OCI-LY3 (cell line): Measurements from ENCODE around the gene GATA2.

ENCODE experiments used
- H2AFZ ChIP-seq: fragments of 200-600, 300-600 bp; shearing (Covaris generic); 2 replicates; pipeline ENCODE4 v1.6.0; 2014; ENCODE audit warnings: antibody characterized with exemption, low read depth, low read length
- H3K27ac ChIP-seq: fragments of 200-600, 300-600 bp; sonication (generic); 2 replicates; pipeline ENCODE4 v1.5.1; 2014; ENCODE audit warnings: mild to moderate bottlenecking, low read length, moderate library complexity, mixed read lengths
- H3K27me3 ChIP-seq: fragments of 200-600, 300-600 bp; sonication (generic); 2 replicates; pipeline ENCODE4 v1.6.1; 2014; ENCODE audit warnings: low read depth, low read length, mixed read lengths
- H3K36me3 ChIP-seq: fragments of 200-600, 300-600 bp; sonication (generic); replicated peaks from 2 replicates; pipeline ENCODE3; 2014; ENCODE audit warnings: low read depth, low read length, mixed read lengths
- H3K4me1 ChIP-seq: fragments of 300-600, 200-600 bp; sonication (generic); 2 replicates; pipeline ENCODE4 v1.6.1; 2014; ENCODE audit warnings: low read length, mixed read lengths
- H3K4me2 ChIP-seq: fragments of 200-600, 300-600 bp; sonication (generic); 2 replicates; pipeline ENCODE4 v1.6.1; 2014; ENCODE audit warnings: low read length, mixed read lengths
- H3K4me3 ChIP-seq: fragments of 300-600, 200-600 bp; sonication (generic); 2 replicates; pipeline ENCODE4 v1.5.1; 2014; ENCODE audit warnings: antibody characterized with exemption, mild to moderate bottlenecking, low read length, moderate library complexity
- H3K79me2 ChIP-seq: fragments of 300-600, 200-600 bp; shearing (Covaris generic); 2 replicates; pipeline ENCODE4 v1.6.1; 2014; ENCODE audit warnings: mild to moderate bottlenecking, low read length, mixed read lengths
- H3K9ac ChIP-seq: fragments of 300-600, 200-600 bp; shearing (Covaris generic); 2 replicates; pipeline ENCODE4 v1.6.0; 2014; ENCODE audit warnings: mild to moderate bottlenecking, low read length, moderate library complexity
- H3K9me3 ChIP-seq: fragments of 200-600, 300-600 bp; shearing (Covaris generic); 2 replicates; pipeline ENCODE4 v1.6.1; 2014; ENCODE audit warnings: low read length, mixed read lengths; ENCODE audit not compliant: insufficient read depth
- H4K20me1 ChIP-seq: fragments of 200-600, 300-600 bp; sonication (generic); 2 replicates; pipeline ENCODE4 v1.6.1; 2016; ENCODE audit warnings: low read length, mixed read lengths; ENCODE audit not compliant: insufficient read depth
- EZH2phosphoT487 ChIP-seq: fragments of 200-600 bp; shearing (Covaris generic); IDR thresholded peaks from 2 replicates; pipeline ENCODE4 v1.6.1; 2018; ENCODE audit warnings: antibody characterized with exemption, mixed run types, low read depth
- TF ChIP-seq, protein P1 (sequence below): fragments of 200-600, 300-600 bp; sonication (generic); IDR thresholded peaks from 2 replicates; pipeline ENCODE4 v1.5.1; 2014; ENCODE audit warnings: antibody characterized with exemption, low read length, low read depth

Gene GATA2

DNA sequence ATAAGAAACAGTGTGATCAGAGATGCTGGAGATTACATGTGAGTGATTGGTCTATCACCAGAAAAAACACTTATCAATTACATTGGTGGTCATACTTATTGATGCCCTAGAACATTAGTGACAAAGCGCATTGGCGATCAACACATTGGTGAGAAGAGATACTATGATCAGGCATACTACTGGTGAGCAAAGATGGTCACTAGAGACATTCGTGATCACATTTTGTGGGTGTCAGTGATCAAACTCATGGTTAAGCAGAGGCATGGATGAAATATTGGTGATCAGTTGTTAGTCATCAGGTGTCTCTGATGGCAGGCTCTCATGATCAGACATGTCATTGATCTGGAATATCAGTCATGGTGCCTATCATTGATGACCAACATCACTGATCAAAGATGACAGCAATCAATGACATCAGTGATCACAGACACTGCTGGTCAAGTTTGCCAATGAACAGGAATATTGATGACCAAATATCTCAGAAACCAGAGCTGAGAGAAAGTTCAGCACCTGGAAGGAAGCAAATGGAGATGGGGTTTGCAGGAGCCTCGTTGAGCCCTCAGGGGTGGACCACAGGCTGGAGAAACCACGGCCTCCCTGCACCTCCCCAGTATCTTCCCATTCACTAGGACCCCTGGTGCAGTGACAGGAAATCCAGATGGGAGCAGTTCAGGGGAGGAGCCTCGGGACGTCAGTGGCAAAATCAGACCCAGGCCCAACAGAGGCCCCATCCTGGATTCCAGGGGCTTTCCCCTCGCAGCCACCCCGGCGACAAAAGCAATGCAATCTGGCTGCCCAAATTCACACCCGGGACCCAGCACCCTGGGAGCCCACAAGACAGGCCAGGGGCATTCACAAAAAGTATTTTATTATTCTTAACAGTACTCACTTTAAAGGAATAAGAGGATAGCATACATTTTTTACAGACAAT is 14.2 kb downstream of the GATA2 start:
- no peak overlapping the region for H3K4me2 ChIP-seq
- no peaks in the 10 kb centered on the region for H3K4me1 ChIP-seq
- H3K27me3 ChIP-seq: peaks cover 35% of the 10 kb centered on the region
- H3K27ac ChIP-seq: no peak overlapping the region
- H3K9ac ChIP-seq: no peak overlapping the region
- H3K9me3 ChIP-seq: no peaks in the 10 kb centered on the region
- no peaks in the 10 kb centered on the region for H3K36me3 ChIP-seq
- H2AFZ ChIP-seq: no peak overlapping the region
- H3K4me3 ChIP-seq: no peak overlapping the region
- H4K20me1 ChIP-seq: no peaks in the 10 kb centered on the region
- H3K79me2 ChIP-seq: no peaks in the 10 kb centered on the region
- no peak for TF ChIP-seq EZH2phosphoT487
- TF ChIP-seq, protein P1, sequence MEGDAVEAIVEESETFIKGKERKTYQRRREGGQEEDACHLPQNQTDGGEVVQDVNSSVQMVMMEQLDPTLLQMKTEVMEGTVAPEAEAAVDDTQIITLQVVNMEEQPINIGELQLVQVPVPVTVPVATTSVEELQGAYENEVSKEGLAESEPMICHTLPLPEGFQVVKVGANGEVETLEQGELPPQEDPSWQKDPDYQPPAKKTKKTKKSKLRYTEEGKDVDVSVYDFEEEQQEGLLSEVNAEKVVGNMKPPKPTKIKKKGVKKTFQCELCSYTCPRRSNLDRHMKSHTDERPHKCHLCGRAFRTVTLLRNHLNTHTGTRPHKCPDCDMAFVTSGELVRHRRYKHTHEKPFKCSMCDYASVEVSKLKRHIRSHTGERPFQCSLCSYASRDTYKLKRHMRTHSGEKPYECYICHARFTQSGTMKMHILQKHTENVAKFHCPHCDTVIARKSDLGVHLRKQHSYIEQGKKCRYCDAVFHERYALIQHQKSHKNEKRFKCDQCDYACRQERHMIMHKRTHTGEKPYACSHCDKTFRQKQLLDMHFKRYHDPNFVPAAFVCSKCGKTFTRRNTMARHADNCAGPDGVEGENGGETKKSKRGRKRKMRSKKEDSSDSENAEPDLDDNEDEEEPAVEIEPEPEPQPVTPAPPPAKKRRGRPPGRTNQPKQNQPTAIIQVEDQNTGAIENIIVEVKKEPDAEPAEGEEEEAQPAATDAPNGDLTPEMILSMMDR: no peak

GRCh38 chr3:128476659-128477058 is 16.3 kb downstream of the GATA2 start:
- no peaks in the 10 kb centered on the region for H3K9me3 ChIP-seq
- H3K36me3 ChIP-seq: no peaks in the 10 kb centered on the region
- TF ChIP-seq, protein P1: no peak
- TF ChIP-seq EZH2phosphoT487: no peak
- H3K27me3 ChIP-seq: peaks cover 28% of the 10 kb centered on the region
- H2AFZ ChIP-seq: no peak overlapping the region
- no peak overlapping the region for H3K4me3 ChIP-seq
- H3K4me1 ChIP-seq: no peaks in the 10 kb centered on the region
- no peak overlapping the region for H3K27ac ChIP-seq
- H4K20me1 ChIP-seq: no peaks in the 10 kb centered on the region
- no peak overlapping the region for H3K4me2 ChIP-seq
- H3K79me2 ChIP-seq: no peaks in the 10 kb centered on the region
- no peak overlapping the region for H3K9ac ChIP-seq

DNA sequence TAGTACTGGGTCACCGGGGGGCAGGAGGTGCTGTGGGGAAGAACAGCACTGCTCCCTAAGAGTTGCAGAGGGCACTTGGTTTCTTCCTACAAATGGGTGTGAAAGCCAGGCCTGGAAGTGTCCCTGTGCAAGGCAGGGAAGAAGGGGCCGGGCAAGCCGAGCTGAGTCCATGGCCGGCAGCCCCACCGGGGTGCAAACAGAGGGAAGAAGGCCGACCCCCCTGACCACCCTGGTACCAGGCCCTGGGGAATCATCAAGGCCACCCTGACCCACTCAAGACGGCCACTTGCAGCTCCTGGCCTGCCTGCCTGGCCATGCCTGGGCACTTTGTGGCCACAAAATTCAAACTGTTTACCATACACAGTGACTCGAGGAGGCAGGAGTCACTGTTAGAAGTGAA is 17.6 kb downstream of the GATA2 start:
- Histone ChIP-seq H3K27me3 (peaks cover 39% of the 10 kb centered on the region), H3K4me3 (no peak overlapping the region), H3K9me3 (no peaks in the 10 kb centered on the region), H4K20me1 (no peaks in the 10 kb centered on the region), H3K36me3 (no peaks in the 10 kb centered on the region), H3K79me2 (no peaks in the 10 kb centered on the region), H3K4me2 (no peak overlapping the region), H3K27ac (no peak overlapping the region), H3K9ac (no peak overlapping the region), H3K4me1 (no peaks in the 10 kb centered on the region), H2AFZ (no peak overlapping the region)
- TF ChIP-seq EZH2phosphoT487: no peak
- TF ChIP-seq, protein P1: no peak

GRCh38 chr3:128473737-128474136 is 19.3 kb downstream of the GATA2 start:
- Histone ChIP-seq H3K27ac (no peak overlapping the region), H3K4me2 (no peak overlapping the region), H3K9me3 (no peaks in the 10 kb centered on the region), H3K36me3 (no peaks in the 10 kb centered on the region), H2AFZ (no peak overlapping the region), H3K27me3 (peaks cover 37% of the 10 kb centered on the region), H3K4me3 (no peak overlapping the region), H3K79me2 (no peaks in the 10 kb centered on the region), H4K20me1 (no peaks in the 10 kb centered on the region), H3K9ac (no peak overlapping the region), H3K4me1 (no peaks in the 10 kb centered on the region)
- TF ChIP-seq, protein P1: no peak
- no peak for TF ChIP-seq EZH2phosphoT487
